PC-3 (cell line): ENCODE data around the gene CR1.

Experiments used
- CTCF ChIP-seq: fragments of 300-600 bp; sonication (generic); conservative IDR thresholded peaks from 2 replicates; pipeline ENCODE4 v1.5.1; 2017; ENCODE audit warnings: antibody characterized with exemption, low read depth, mild to moderate bottlenecking, low read length
- EZH2 ChIP-seq: fragments of 300-600 bp; sonication (generic); IDR thresholded peaks from one replicate; pipeline ENCODE4 v1.6.1; 2017; ENCODE audit warnings: antibody characterized with exemption, mild to moderate bottlenecking, low read length; ENCODE audit not compliant: unreplicated experiment
- EZH2phosphoT487 ChIP-seq: fragments of 300-600 bp; sonication (generic); IDR thresholded peaks from 2 replicates; pipeline ENCODE4 v1.6.1; 2018; ENCODE audit warnings: mild to moderate bottlenecking, antibody characterized with exemption, low read length, borderline replicate concordance

GRCh38 chr1:207518608-207519236, 22.8 kb downstream of the CR1 start:
- TF ChIP-seq CTCF (no peak), EZH2phosphoT487 (no peak), EZH2 (no peak)
